Stomach (tissue), 4 donors: ENCODE measurements around the gene EOMES.

Experiments
- EP300 ChIP-seq: sonication (generic); formaldehyde crosslinking; IDR thresholded peaks from one replicate; pipeline ENCODE4 v1.6.1; 2017; ENCODE audit warnings: antibody characterized with exemption
- TF ChIP-seq, protein P1 (sequence below), 7 experiments: fragments of 450-650 bp in 4 of 7; fragments of 200-600 bp in 3 of 7; sonication (generic) in 3 of 7; IDR thresholded peaks; one replicate each; pipeline ENCODE4 v1.5.1; 2016 to 2019; ENCODE audit warnings: antibody characterized with exemption in 7 of 7, control low read depth in 2 of 7, mild to moderate bottlenecking in 1 of 7

DNA sequence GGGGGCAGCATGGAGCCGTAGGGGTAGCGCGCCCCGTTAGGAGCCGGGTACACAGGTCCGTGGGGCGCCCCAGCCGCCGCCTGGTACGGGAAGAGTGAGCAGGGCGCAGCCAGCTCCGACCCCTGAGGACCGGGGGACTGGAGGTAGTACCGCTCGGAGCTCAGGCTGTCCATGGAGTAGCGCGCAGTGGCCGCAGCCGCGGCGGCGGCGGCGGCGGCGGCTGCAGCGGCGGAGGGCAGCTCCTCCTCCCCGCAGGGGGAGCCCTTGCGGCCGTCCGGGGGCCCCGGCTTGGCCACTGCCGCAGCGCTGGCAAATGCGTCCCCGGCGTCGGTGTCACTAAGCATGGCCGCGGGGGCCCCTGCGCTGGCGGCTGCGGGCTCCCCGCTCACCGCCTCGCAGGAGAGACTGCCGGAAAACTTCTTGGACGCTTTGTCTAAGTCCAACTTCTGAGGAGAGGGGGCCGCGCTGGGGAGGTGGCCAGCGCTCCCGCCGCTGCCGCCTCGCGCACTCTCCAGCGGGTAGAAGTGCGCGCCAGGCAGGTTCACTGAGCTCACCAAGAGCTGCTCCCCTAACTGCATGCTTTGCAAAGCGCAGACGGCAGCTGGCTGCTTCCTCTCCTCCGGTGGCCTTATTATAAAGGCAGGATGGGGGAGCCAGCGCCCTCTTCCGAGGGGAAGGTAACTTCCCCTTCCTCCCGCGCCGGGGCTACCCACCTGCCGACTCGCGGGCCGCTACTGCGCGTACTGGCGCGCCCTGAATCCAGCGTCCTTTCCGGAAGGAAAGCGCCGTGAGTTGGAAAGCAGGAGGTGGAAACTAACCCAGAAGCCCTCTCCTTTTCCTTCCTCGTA, at the start of gene EOMES:
- TF ChIP-seq, protein P1, sequence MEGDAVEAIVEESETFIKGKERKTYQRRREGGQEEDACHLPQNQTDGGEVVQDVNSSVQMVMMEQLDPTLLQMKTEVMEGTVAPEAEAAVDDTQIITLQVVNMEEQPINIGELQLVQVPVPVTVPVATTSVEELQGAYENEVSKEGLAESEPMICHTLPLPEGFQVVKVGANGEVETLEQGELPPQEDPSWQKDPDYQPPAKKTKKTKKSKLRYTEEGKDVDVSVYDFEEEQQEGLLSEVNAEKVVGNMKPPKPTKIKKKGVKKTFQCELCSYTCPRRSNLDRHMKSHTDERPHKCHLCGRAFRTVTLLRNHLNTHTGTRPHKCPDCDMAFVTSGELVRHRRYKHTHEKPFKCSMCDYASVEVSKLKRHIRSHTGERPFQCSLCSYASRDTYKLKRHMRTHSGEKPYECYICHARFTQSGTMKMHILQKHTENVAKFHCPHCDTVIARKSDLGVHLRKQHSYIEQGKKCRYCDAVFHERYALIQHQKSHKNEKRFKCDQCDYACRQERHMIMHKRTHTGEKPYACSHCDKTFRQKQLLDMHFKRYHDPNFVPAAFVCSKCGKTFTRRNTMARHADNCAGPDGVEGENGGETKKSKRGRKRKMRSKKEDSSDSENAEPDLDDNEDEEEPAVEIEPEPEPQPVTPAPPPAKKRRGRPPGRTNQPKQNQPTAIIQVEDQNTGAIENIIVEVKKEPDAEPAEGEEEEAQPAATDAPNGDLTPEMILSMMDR (IDR thresholded peaks at IDR 0.05), result no peak
- no peak for TF ChIP-seq EP300
